ENCODE data around the gene AMBRA1. TPM values are rescaled to one million over a fixed set of nuclear protein-coding genes. Genes with fewer than 3 reads are reported as not detected.

AMBRA1 gene
- polyA plus RNA-seq, 2 of the 4 experiments (the other 2 are of a cell fraction), result 11.5 to 13.4 TPM

DNA sequence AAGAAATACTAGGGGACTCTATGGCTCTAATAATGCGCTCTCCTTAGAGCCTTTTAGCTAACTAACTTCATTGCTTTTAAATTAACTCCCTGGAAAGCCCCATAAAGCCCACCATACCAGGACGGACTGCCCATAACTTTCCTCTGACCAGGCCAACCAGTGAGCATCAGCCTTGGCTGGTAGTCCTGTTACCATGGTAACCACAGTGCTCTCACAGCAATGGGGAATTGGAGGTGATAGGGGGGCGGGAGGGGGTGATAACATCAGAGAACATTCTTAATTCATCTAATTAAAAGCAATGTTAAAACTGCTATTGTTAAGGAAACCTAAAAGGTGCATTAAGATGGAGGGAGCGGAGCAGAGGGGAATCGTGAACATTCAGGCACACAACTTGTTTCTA is 175.1 kb downstream of the AMBRA1 start:
- Histone ChIP-seq H3K4me2 (no peak overlapping the region), H3K27ac (no peak overlapping the region), H3K4me3 (no peak overlapping the region), H3K9me3 (no peaks in the 10 kb centered on the region), H3K4me1 (peaks cover 9% of the 10 kb centered on the region)
- no peak for DNase-seq (ENCODE audit: low read depth in 1 of 2, low spot score in 1 of 2)
- ATAC-seq, result no peak
- POLR2A ChIA-PET, result no interaction called here
- no peak for TF ChIP-seq ESRRA (IDR thresholded peaks at IDR 0.05; ENCODE audit: borderline replicate concordance, low read length)
- no peak for TF ChIP-seq HOXA7 (CRISPR knock-in tag; IDR thresholded peaks at IDR 0.05)
- TF ChIP-seq RARB (CRISPR knock-in tag; IDR thresholded peaks at IDR 0.05), result no peak
- no peak for TF ChIP-seq BCL3 (IDR thresholded peaks at IDR 0.05)
- TF ChIP-seq TFCP2L1 (CRISPR knock-in tag; IDR thresholded peaks at IDR 0.05), result no peak
- TF ChIP-seq REST (IDR thresholded peaks at IDR 0.05), result no peak
- CTCF ChIA-PET, result interaction anchor here (1.0 to 1.3 kb wide), 2 partner anchors 9 to 27 kb away, joined by 4 read pairs; partner anchors contain the start of gene CHRM4
- 92% methylated on average over 5 of the region's 5 CpGs for WGBS (ENCODE audit: missing lambda C conversion rate)
- FAIRE-seq, result no peak

DNA sequence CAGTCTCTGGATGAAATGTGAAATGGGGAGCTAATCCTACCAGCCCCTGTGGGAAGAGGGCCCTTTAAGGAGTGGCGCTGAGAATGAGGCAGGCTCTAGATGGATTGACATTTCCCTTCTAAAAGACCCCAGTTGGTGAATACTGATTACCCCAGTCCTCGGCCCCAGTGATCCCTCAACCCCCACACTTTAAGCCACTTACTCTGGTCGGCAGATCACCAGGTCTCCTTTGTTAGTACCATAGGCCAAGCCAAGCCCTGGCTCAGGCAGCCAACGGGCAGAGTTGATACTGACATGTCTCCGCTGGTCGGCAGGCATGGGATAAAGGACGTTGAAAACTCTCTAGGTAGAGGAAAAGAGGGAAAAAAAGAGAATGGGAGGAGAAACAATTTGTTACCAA is 176.1 kb downstream of the AMBRA1 start:
- Histone ChIP-seq H3K4me2 (no peak overlapping the region), H3K27ac (no peak overlapping the region), H3K4me3 (no peak overlapping the region), H3K9me3 (no peaks in the 10 kb centered on the region), H3K4me1 (peaks cover 16% of the 10 kb centered on the region)
- ATAC-seq (no peak), FAIRE-seq (no peak), DNase-seq (ENCODE audit: low read depth in 1 of 2, low spot score in 1 of 2) (no peak)
- TF ChIP-seq CTCF (IDR thresholded peaks at IDR 0.05) (no peak), ELK1 (IDR thresholded peaks at IDR 0.05; ENCODE audit: low read depth, low read length) (no peak), PHF8 (IDR thresholded peaks at IDR 0.05; ENCODE audit: borderline replicate concordance, low read depth) (no peak)
- ChIA-PET CTCF (interaction anchor here (0.6 to 1.2 kb wide), 2 partner anchors 28 to 99 kb away, joined by 3 read pairs; no protein-coding TSS in a partner anchor), POLR2A (no interaction called here)
- WGBS (ENCODE audit: missing lambda C conversion rate), result 88% methylated on average over 7 of the region's 7 CpGs

- Histone ChIP-seq H3K9me3 (no peaks in the 10 kb centered on the region), H3K4me2 (no peak overlapping the region), H3K27ac (peak overlapping the region in 1 of 2 experiments; percentile 60; a peak in 1 of 6 replicates), H3K4me3 (no peak overlapping the region), H3K4me1 (peaks cover 16% of the 10 kb centered on the region)
- WGBS (ENCODE audit: missing lambda C conversion rate), result 61% methylated on average over 3 of the region's 3 CpGs
- FAIRE-seq, result no peak
- ChIA-PET CTCF (interaction anchor here (0.6 to 3.0 kb wide), 6 partner anchors 8 to 132 kb away, joined by 3 to 17 read pairs (median 3); no protein-coding TSS in a partner anchor), POLR2A (no interaction called here)
- DNase-seq (ENCODE audit: low read depth in 1 of 2, low spot score in 1 of 2), result no peak
- no peak for TF ChIP-seq ZFP36 (IDR thresholded peaks at IDR 0.05; ENCODE audit: borderline replicate concordance, partially characterized antibody)
- no peak for TF ChIP-seq KDM1A (IDR thresholded peaks at IDR 0.05; ENCODE audit: low read depth)
- no peak for TF ChIP-seq ELK1 (IDR thresholded peaks at IDR 0.05; ENCODE audit: low read depth, low read length)
- no peak for ATAC-seq
These were observed 178.9 kb downstream of the AMBRA1 start for GRCh38 chr11:46414879-46415278.

Data from A549 (cell line).